GM23338 (cell line): ENCODE data around the gene ZNF83. TPM values are rescaled to one million over a fixed set of nuclear protein-coding genes. Genes with fewer than 3 reads are reported as not detected.
"Not testable (repeated sequence)": the region's sequence is repeated elsewhere in the genome, so short reads cannot be mapped to it uniquely, and the experiment has no call there.

Source experiments
- ATAC-seq: fragments of 200-7000 bp; cut with Tn5 transposase; 3 replicates; pipeline ENCODE4 v1.9.1; 2020
- DNase-seq: peaks from one replicate; pipeline ENCODE4 v3.0.0-alpha.2; 2015; ENCODE audit warnings: low spot score
- H2AFZ ChIP-seq: fragments of 200-600 bp; sonication (generic); 2 replicates; pipeline ENCODE4 v1.8.0; 2016; ENCODE audit warnings: antibody characterized with exemption, mild to moderate bottlenecking, moderate library complexity
- H3F3A ChIP-seq: fragments of 200-600 bp; sonication (generic); replicated peaks from 2 replicates; pipeline ENCODE4 v1.8.0; 2017; ENCODE audit warnings: antibody characterized with exemption, mixed run types, low read depth
- H3K27ac ChIP-seq: fragments of 200-600 bp; sonication (generic); 2 replicates; pipeline ENCODE4 v1.6.1; 2016; ENCODE audit warnings: low read depth
- H3K27me3 ChIP-seq: fragments of 200-600 bp; sonication (generic); 2 replicates; pipeline ENCODE4 v1.8.0; 2016; ENCODE audit warnings: mild to moderate bottlenecking, mixed run types, moderate library complexity; ENCODE audit not compliant: insufficient read depth
- H3K36me3 ChIP-seq: fragments of 200-600 bp; sonication (generic); 2 replicates; pipeline ENCODE4 v1.8.0; 2016; ENCODE audit warnings: mild to moderate bottlenecking; ENCODE audit not compliant: insufficient read depth
- H3K4me1 ChIP-seq: fragments of 200-600 bp; sonication (generic); 2 replicates; pipeline ENCODE4 v1.8.0; 2016; ENCODE audit warnings: mild to moderate bottlenecking, moderate library complexity; ENCODE audit not compliant: insufficient read depth
- H3K4me2 ChIP-seq: fragments of 200-600 bp; sonication (generic); 2 replicates; pipeline ENCODE4 v1.7.1; 2017; ENCODE audit warnings: mixed run types
- H3K4me3 ChIP-seq: fragments of 200-600 bp; sonication (generic); 2 replicates; pipeline ENCODE4 v1.6.1; 2016; ENCODE audit warnings: mixed run types
- H3K79me2 ChIP-seq: fragments of 200-600 bp; sonication (generic); replicated peaks from 2 replicates; pipeline ENCODE4 v1.8.0; 2017; ENCODE audit warnings: mild to moderate bottlenecking; ENCODE audit not compliant: insufficient read depth
- H3K9me2 ChIP-seq: fragments of 200-600 bp; sonication (generic); 2 replicates; pipeline ENCODE4 v1.8.0; 2017; ENCODE audit not compliant: insufficient read depth
- H4K20me1 ChIP-seq: fragments of 200-600 bp; sonication (generic); replicated peaks from 2 replicates; pipeline ENCODE4 v1.8.0; 2017; ENCODE audit warnings: mild to moderate bottlenecking; ENCODE audit not compliant: insufficient read depth
- H3K27ac Mint-ChIP-seq: 2 replicates; pipeline ENCODE4 v1.8.0; 2020; ENCODE audit warnings: inconsistent platforms, mild to moderate bottlenecking, moderate library complexity, mixed read lengths
- H3K27me3 Mint-ChIP-seq: 3 replicates; pipeline ENCODE4 v1.8.0; 2022; ENCODE audit warnings: low read depth, mild to moderate bottlenecking, moderate library complexity, mixed read lengths, inconsistent platforms; ENCODE audit not compliant: insufficient read depth, poor library complexity
- H3K36me3 Mint-ChIP-seq: 3 replicates; pipeline ENCODE4 v1.8.0; 2021; ENCODE audit warnings: low read depth, mild to moderate bottlenecking, inconsistent platforms, moderate library complexity, mixed read lengths
- H3K4me1 Mint-ChIP-seq: 3 replicates; pipeline ENCODE4 v1.8.0; 2020; ENCODE audit warnings: mild to moderate bottlenecking, inconsistent platforms, mixed read lengths
- H3K4me3 Mint-ChIP-seq: 3 replicates; pipeline ENCODE4 v1.8.0; 2021; ENCODE audit warnings: moderate library complexity, mild to moderate bottlenecking, inconsistent platforms, mixed read lengths
- H3K9me3 Mint-ChIP-seq: 3 replicates; pipeline ENCODE4 v1.8.0; 2020; ENCODE audit warnings: moderate library complexity, mild to moderate bottlenecking, inconsistent platforms, mixed read lengths
- CREB1 ChIP-seq: fragments of 250-450 bp; sonication (Bioruptor Pico); IDR thresholded peaks from 2 replicates; pipeline ENCODE4 v1.5.0; 2020; ENCODE audit warnings: low read depth, mild to moderate bottlenecking, moderate library complexity
- EZH2 ChIP-seq: fragments of 200-600 bp; sonication (generic); IDR thresholded peaks from one replicate; pipeline ENCODE4 v1.8.0; 2017; ENCODE audit warnings: antibody characterized with exemption, mild to moderate bottlenecking, low read depth; ENCODE audit not compliant: unreplicated experiment
- POLR2AphosphoS5 ChIP-seq: IDR thresholded peaks from 2 replicates; pipeline ENCODE4 v1.6.1; 2016; ENCODE audit warnings: antibody characterized with exemption, low read depth
- REST ChIP-seq: IDR thresholded peaks from one replicate; pipeline ENCODE4 v1.6.1; 2018; ENCODE audit warnings: antibody characterized with exemption; ENCODE audit not compliant: unreplicated experiment
- ZNF114 ChIP-seq: fragments of 250-450 bp; sonication (Bioruptor Pico); IDR thresholded peaks from 2 replicates; pipeline ENCODE4 v1.5.0; 2020; ENCODE audit warnings: mild to moderate bottlenecking, moderate library complexity
- ZNF331 ChIP-seq: fragments of 250-450 bp; sonication (Bioruptor Pico); IDR thresholded peaks from 2 replicates; pipeline ENCODE4 v1.5.0; 2020; ENCODE audit warnings: low read depth, mild to moderate bottlenecking, moderate library complexity
- polyA plus RNA-seq: library from polyadenylated mRNA; unstranded; fragments of >200 nt; fragmentation: Nextera tagmentation; extraction: Ambion mirVana; gene quantifications from 2 replicates; pipeline ENCODE4 v1.2.1, GENCODE V29; 2016
- total RNA-seq: library from RNA; depleted of rRNA; stranded (reverse); fragments of >200 nt; shearing (Covaris generic); gene quantifications from 2 replicates; pipeline ENCODE4 v1.2.3, GENCODE V29; 2014
- TF ChIP-seq, protein P1 (sequence below), 2 experiments: fragments of 200-600 bp in 1 of 2; sonication (generic) in 1 of 2; conservative IDR thresholded peaks; 2 replicates each; pipeline versions ENCODE4 v1.5.1 to v1.6.1; 2016 to 2017; ENCODE audit warnings: antibody characterized with exemption in 2 of 2, low read depth in 2 of 2, mild to moderate bottlenecking in 2 of 2, moderate library complexity in 1 of 2

The ZNF83 gene
- total and polyA plus RNA-seq, 2 experiments from 2014 or later = 16.2 to 25.0 TPM

GRCh38 chr19:52600639-52601024, 37.5 kb downstream of the ZNF83 start:
- H3K27ac ChIP-seq = peak overlapping the region; percentile 63; the same call in 1 of the 2 replicates
- DNase-seq (peak; percentile 60), ATAC-seq (peak; percentile 21)
- H3K9me3 Mint-ChIP-seq = peaks cover 20% of the 10 kb centered on the region
- H3K27me3 Mint-ChIP-seq = peaks cover 13% of the 10 kb centered on the region
- peak overlapping the region; percentile 87 for H2AFZ ChIP-seq
- H3K36me3 ChIP-seq = peaks cover 6% of the 10 kb centered on the region; the same call in 1 of the 2 replicates
- H3K4me3 Mint-ChIP-seq = peak overlapping the region; percentile 78
- peaks cover 10% of the 10 kb centered on the region for H3K4me1 ChIP-seq
- H3K4me2 ChIP-seq = peak overlapping the region; percentile 99
- 0 out of 2 replicates have a peak, but pooled peaks cover 3% of the 10 kb centered on the region for H3F3A ChIP-seq
- TF ChIP-seq, protein P1, sequence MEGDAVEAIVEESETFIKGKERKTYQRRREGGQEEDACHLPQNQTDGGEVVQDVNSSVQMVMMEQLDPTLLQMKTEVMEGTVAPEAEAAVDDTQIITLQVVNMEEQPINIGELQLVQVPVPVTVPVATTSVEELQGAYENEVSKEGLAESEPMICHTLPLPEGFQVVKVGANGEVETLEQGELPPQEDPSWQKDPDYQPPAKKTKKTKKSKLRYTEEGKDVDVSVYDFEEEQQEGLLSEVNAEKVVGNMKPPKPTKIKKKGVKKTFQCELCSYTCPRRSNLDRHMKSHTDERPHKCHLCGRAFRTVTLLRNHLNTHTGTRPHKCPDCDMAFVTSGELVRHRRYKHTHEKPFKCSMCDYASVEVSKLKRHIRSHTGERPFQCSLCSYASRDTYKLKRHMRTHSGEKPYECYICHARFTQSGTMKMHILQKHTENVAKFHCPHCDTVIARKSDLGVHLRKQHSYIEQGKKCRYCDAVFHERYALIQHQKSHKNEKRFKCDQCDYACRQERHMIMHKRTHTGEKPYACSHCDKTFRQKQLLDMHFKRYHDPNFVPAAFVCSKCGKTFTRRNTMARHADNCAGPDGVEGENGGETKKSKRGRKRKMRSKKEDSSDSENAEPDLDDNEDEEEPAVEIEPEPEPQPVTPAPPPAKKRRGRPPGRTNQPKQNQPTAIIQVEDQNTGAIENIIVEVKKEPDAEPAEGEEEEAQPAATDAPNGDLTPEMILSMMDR (conservative IDR thresholded peaks at IDR 0.05; ENCODE audit: low read depth in 2 of 2) = no peak
- TF ChIP-seq POLR2AphosphoS5 = no peak
- no peak for TF ChIP-seq REST
- no peak for TF ChIP-seq ZNF114 (CRISPR knock-in tag)
- TF ChIP-seq ZNF331 = no peak
- no peak for TF ChIP-seq CREB1 (CRISPR knock-in tag)
- TF ChIP-seq EZH2 = no peak
- peaks cover 10% of the 10 kb centered on the region; the same call in 1 of the 2 replicates for H3K27me3 ChIP-seq
- peaks cover 9% of the 10 kb centered on the region; the same call in 1 of the 2 replicates for H3K79me2 ChIP-seq
- peaks cover 12% of the 10 kb centered on the region for H3K4me1 Mint-ChIP-seq
- peak overlapping the region; percentile 85 for H3K4me3 ChIP-seq
- H3K36me3 Mint-ChIP-seq = peaks cover 32% of the 10 kb centered on the region
- H3K27ac Mint-ChIP-seq = no peak overlapping the region
- H3K9me2 ChIP-seq = no peaks in the 10 kb centered on the region
- H4K20me1 ChIP-seq = peaks cover 4% of the 10 kb centered on the region; the same call in 1 of the 2 replicates

DNA sequence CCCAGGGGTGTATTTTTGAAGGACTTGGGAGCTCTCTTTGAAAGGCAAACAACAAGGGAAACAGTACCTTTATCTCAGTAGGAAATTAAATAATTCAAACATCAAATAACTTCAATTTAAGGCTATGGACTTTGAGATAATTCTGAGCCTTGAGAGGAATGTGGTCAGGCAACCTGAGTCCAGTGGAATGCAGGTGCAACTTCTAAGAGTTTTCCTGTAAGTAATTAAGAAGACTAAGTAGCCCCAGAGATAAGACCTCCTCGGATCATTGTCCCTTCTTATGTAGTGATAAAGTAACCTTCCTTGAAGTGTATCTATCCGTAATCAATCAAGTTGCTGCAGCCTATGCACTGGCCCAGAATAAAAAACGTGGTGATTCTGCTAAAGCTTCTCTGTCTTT, 38.9 kb downstream of the ZNF83 start:
- peaks cover 10% of the 10 kb centered on the region for H3K4me1 ChIP-seq
- DNase-seq = peak; percentile 53
- H3K9me2 ChIP-seq = no peaks in the 10 kb centered on the region
- H3K36me3 ChIP-seq = peaks cover 9% of the 10 kb centered on the region; the same call in 1 of the 2 replicates
- no peak overlapping the region for H3K4me3 Mint-ChIP-seq
- 0 out of 2 replicates have a peak, but pooled peaks cover 3% of the 10 kb centered on the region for H3F3A ChIP-seq
- TF ChIP-seq, protein P1 (conservative IDR thresholded peaks at IDR 0.05; ENCODE audit: low read depth in 2 of 2) = no peak
- H3K9me3 Mint-ChIP-seq = peaks cover 26% of the 10 kb centered on the region
- no peak overlapping the region for H3K4me3 ChIP-seq
- H3K27me3 ChIP-seq = peaks cover 10% of the 10 kb centered on the region; the same call in 1 of the 2 replicates
- 0 out of 2 replicates have a peak, but pooled peaks cover 4% of the 10 kb centered on the region for H4K20me1 ChIP-seq
- H3K4me1 Mint-ChIP-seq = peaks cover 12% of the 10 kb centered on the region
- H3K4me2 ChIP-seq = no peak overlapping the region
- H3K27ac Mint-ChIP-seq = no peak overlapping the region
- no peak overlapping the region for H2AFZ ChIP-seq
- no peak for ATAC-seq
- peaks cover 40% of the 10 kb centered on the region for H3K36me3 Mint-ChIP-seq
- H3K27ac ChIP-seq = peak overlapping the region; percentile 70; the same call in 1 of the 2 replicates
- peaks cover 13% of the 10 kb centered on the region for H3K27me3 Mint-ChIP-seq
- 0 out of 2 replicates have a peak, but pooled peaks cover 9% of the 10 kb centered on the region for H3K79me2 ChIP-seq

GRCh38 chr19:52593441-52593840, 44.7 kb downstream of the ZNF83 start:
- H3K4me1 Mint-ChIP-seq, H2AFZ ChIP-seq, H3K4me3 Mint-ChIP-seq, H3K79me2 ChIP-seq, H3K4me2 ChIP-seq, H3K4me1 ChIP-seq, H3K27ac Mint-ChIP-seq, H3K4me3 ChIP-seq, H3K9me2 ChIP-seq, H3K27me3 Mint-ChIP-seq, H4K20me1 ChIP-seq, ATAC-seq, H3K27ac ChIP-seq, H3K27me3 ChIP-seq, DNase-seq, H3F3A ChIP-seq: not testable (repeated sequence)
- H3K9me3 Mint-ChIP-seq = peaks cover 39% of the 10 kb centered on the region
- H3K36me3 Mint-ChIP-seq = peaks cover 70% of the 10 kb centered on the region
- peaks cover 14% of the 10 kb centered on the region; the same call in 1 of the 2 replicates for H3K36me3 ChIP-seq
